ENCODE data around the gene FAM184B. TPM values are rescaled to one million over a fixed set of nuclear protein-coding genes. Genes with fewer than 3 reads are reported as not detected.

Gene FAM184B
- total RNA-seq, 6 experiments from 2014 or later, result not detected

GRCh38 chr4:17765514-17766286, 15.7 kb downstream of the FAM184B start:
- H3K27ac ChIP-seq, result no peak overlapping the region
- H3K36me3 ChIP-seq, result no peaks in the 10 kb centered on the region
- H3K27me3 ChIP-seq, result no peaks in the 10 kb centered on the region
- H3K4me3 ChIP-seq, result no peak overlapping the region
- H3K9me3 ChIP-seq, result no peaks in the 10 kb centered on the region
- intact Hi-C loops (cut with DNase I), result no loop called here
- ATAC-seq, result no peak
- DNase-seq, result no peak
- 64% methylated on average over 11 of the region's 11 CpGs for WGBS (ENCODE audit: insufficient coverage, low coverage, low lambda C conversion rate, missing lambda C conversion rate)
- TF ChIP-seq CTCF (IDR thresholded peaks at IDR 0.05) (no peak), POLR2A (IDR thresholded peaks at IDR 0.05) (no peak)
- no peaks in the 10 kb centered on the region for H3K4me1 ChIP-seq

GRCh38 chr4:17763931-17764330, 17.5 kb downstream of the FAM184B start:
- WGBS (ENCODE audit: insufficient coverage, low coverage, low lambda C conversion rate, missing lambda C conversion rate), result 35% methylated on average over 5 of the region's 5 CpGs
- H3K27ac ChIP-seq, result no peak overlapping the region
- DNase-seq (no peak), ATAC-seq (no peak)
- intact Hi-C loops (cut with DNase I), result no loop called here
- no peaks in the 10 kb centered on the region for H3K27me3 ChIP-seq
- no peaks in the 10 kb centered on the region for H3K9me3 ChIP-seq
- no peaks in the 10 kb centered on the region for H3K36me3 ChIP-seq
- no peak overlapping the region for H3K4me3 ChIP-seq
- H3K4me1 ChIP-seq, result no peaks in the 10 kb centered on the region
- no peak for TF ChIP-seq CTCF (IDR thresholded peaks at IDR 0.05)
- TF ChIP-seq POLR2A (IDR thresholded peaks at IDR 0.05), result no peak

- no peak overlapping the region for H3K27ac ChIP-seq
- TF ChIP-seq POLR2A (IDR thresholded peaks at IDR 0.05) (no peak), CTCF (IDR thresholded peaks at IDR 0.05) (no peak)
- no peaks in the 10 kb centered on the region for H3K4me1 ChIP-seq
- no peak for DNase-seq
- no peak overlapping the region for H3K4me3 ChIP-seq
- no peaks in the 10 kb centered on the region for H3K36me3 ChIP-seq
- no peaks in the 10 kb centered on the region for H3K9me3 ChIP-seq
- 95% methylated on average over 2 of the region's 3 CpGs for WGBS (ENCODE audit: insufficient coverage, low coverage, low lambda C conversion rate, missing lambda C conversion rate)
- intact Hi-C loops (cut with DNase I), result no loop called here
- ATAC-seq, result no peak
- no peaks in the 10 kb centered on the region for H3K27me3 ChIP-seq
Observed at GRCh38 chr4:17763416-17763815, 18.0 kb downstream of the FAM184B start.

- no peak for TF ChIP-seq CTCF (IDR thresholded peaks at IDR 0.05)
- no peak for TF ChIP-seq POLR2A (IDR thresholded peaks at IDR 0.05)
- DNase-seq, result no peak
- WGBS (ENCODE audit: insufficient coverage, low coverage, low lambda C conversion rate, missing lambda C conversion rate), result 100% methylated on average over 1 of the region's 1 CpG
- no peak for ATAC-seq
- Histone ChIP-seq H3K9me3 (no peaks in the 10 kb centered on the region), H3K27ac (no peak overlapping the region), H3K27me3 (no peaks in the 10 kb centered on the region), H3K36me3 (no peaks in the 10 kb centered on the region), H3K4me1 (no peaks in the 10 kb centered on the region), H3K4me3 (no peak overlapping the region)
- intact Hi-C loops (cut with DNase I), result no loop called here
Observed at GRCh38 chr4:17762726-17763125, 18.7 kb downstream of the FAM184B start.
